HG02870 (cell line): ENCODE results near the gene THTPA.

ENCODE experiments used
- ATAC-seq: cut with Tn5 transposase; IDR thresholded peaks from one replicate; pipeline ENCODE4 v1.9.1; 2021; ENCODE audit warnings: mild to moderate bottlenecking, moderate library complexity; ENCODE audit not compliant: unreplicated experiment

The THTPA gene

GRCh38 chr14:23566778-23567185 is 10.7 kb downstream of the THTPA start:
- peak; percentile 7 for ATAC-seq

- peak; percentile 88 for ATAC-seq
These were observed 11.3 kb downstream of the THTPA start, which contains the start of gene AP1G2 for GRCh38 chr14:23567186-23568020. Gene AP1G2, minus strand, starts transcription at chr14:23567791. Its CDS starts 477 bp downstream, at chr14:23567314.

GRCh38 chr14:23568021-23568599 is 12.0 kb downstream of the THTPA start:
- ATAC-seq = no peak

- no peak for ATAC-seq
These were observed 12.7 kb downstream of the THTPA start for GRCh38 chr14:23568600-23569331.

GRCh38 chr14:23569443-23570151 is 13.5 kb downstream of the THTPA start:
- no peak for ATAC-seq

DNA sequence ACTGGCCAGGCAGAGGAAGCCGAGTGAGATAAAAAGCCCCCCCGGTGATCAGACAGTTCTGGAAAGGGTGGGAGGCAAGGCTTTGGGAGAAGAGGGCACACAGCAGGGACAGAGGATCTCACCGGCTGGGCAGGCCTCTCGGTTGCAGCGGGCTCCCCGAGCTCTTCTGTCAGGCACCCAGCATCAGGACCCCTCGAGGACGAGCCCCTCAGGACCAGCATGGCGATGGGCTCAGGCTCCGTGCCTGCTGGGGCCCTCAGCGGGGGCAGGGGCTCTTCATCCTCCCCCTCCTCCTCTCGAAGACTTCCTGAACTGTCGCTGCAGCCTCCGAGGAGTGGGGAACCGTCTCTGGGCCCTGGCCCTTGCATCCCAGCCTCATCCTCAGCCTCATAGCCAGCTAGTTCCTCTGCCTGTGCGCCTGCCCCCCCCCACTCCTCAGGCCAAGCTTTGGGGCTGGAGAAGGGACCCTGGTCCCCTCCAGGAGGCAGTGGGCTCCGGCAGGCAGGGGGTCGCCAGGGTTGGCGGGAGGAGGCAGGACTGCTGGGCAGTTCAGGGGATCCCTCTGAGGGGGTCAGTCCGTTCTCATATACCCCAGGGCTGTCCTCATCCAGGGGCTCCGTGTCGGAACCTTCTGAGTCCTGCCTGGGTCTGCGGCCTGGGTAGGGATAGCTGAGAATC is 14.9 kb downstream of the THTPA start:
- no peak for ATAC-seq

DNA sequence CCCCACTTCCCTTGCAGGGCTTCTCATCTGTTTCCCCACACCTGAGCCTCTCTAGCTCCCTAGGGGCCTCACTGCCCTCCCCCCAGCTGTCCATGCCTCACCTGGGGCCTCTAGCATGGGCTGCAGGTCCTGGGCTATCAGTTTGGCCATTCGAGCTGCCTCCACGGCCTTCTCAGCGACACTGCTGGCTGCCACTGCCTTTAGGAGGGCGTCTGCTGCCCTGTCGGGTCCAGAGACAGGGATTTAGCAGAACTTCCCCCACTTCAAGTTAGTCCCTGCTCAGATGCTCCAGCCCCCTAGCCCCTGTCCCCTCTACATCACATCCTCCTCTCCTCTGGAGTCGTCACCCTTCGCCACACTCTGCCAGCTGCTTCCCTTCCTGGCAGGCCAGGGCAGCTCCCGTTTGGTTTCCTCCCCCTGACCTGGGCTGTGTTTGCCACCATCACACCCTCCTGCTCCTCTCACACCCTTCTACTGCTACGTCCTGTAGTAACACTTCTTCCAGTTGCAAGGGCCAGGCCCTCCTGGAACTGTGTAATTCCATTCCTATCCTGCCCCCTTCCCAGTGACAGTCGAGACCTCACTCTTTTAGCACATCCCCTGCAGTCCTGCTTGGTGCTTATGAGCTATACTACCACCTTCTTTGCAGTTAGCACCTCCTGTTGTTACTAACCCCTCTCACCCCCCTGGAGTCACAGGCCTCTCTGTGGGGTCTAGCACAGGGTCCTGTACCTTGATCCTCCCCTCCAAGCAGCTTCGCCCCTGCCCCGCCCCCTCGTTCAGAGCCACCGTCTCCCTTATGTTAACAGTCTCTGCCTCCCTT is 15.8 kb downstream of the THTPA start:
- ATAC-seq = no peak

- ATAC-seq = no peak
These were observed 16.4 kb downstream of the THTPA start for GRCh38 chr14:23572524-23572828.

- ATAC-seq = no peak
These were observed 16.8 kb downstream of the THTPA start for GRCh38 chr14:23572836-23573235.

DNA sequence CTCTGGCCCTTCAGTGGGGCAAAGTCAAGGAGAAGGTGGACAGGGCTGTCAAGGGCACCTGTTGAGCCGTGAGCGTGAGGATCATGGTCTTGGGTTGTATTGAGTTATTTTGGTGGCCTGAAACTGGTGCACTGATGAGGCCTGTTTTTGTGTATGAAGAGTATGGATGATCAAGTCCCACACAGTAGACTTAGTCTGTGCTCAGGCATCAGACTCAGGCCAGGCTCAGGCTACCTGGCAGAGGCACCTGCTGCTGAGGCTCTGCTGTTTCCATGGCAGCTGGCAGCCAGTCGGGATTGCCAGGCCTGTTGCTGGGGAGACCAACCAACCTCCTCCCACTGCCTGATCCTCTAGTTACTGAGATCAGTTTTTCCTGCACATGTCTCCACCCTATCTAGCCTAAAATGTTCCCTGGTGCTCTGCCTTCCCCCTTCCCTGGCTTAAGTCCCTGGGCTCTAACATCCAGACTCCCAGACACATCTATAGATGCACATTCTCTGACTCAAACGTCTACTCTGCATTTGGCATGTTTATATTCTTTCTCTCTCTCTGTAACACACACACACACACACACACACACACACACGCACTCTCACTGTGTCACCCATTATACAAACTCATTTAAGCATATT is 17.4 kb downstream of the THTPA start:
- ATAC-seq = no peak

DNA sequence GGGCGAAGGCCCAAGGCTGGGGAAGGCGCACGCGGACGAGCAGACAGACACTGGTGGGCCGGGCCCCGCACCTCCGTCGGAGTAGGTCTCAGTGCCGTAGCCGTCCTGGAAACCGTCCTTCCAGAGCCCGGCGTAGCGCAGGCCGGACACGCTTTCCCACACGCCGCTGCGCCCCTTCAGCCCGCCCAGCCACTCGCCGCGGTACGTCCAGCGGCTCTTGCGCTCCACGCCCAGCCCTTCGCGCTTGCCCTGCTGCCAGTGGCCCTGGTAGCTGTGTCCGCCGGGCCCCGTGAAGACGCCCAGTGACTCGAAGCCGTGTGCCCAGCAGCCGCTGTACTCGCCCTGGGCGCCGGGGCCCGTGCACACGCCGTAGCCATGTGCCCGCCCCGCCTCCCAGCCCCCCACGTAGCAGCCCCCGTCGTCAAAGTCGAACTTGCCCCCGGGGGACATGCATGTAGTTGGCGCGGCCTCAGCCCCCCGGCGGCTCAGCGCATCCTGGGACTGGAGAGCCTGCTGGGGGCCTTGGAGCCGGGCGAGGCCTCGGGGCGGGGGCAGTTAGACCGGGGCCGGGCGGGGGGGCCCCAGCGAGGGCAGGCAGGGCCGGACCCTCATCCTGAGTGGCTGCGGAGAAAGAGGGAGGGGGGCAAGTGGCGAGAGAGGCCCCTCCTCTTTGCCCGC is 21.1 kb downstream of the THTPA start:
- no peak for ATAC-seq

- no peak for ATAC-seq
These were observed 21.8 kb downstream of the THTPA start for GRCh38 chr14:23577710-23578392.

DNA sequence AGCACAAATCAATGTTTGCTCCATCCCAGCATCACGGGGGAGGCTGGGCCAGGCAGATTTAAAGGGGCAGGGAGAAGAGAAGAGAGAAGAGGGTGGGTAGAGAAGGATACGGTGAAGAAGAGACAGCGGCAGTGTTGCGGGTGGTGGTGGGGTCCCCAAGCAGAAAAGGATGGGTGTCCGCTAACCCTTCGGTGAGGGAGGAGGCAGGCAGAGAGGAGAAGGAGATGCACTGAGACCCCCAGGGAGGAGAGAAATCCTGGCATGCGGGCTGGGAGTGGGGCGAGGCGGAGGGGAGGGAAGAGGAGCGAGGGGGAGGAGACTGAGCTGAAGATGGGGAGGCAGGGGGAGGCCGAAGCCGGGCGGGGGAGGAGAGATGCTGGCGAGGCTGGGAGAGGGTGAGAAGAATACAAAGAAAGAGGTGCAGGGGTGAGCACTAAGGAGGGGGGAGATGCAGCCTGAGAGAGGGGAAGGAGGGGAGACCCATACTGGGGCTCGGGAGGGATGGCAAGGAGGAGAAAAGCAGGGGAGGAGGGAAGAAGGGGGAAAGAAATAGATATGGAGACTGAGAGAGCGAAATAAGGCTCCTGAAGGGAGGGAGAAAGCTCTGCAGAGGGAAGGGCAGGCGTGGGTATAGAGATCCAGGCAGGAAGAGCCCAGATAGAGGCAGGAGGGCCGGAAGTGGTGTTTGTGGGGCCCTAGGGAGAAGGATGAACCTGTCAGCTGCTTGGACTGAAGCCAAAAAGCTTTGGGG is 22.7 kb downstream of the THTPA start, which contains the start of gene JPH4:
TSS of gene JPH4 (minus strand) at position 231 of the 751 bp plus-strand sequence. CDS start 1,337 bp downstream, outside the sequence.
- ATAC-seq = no peak

GRCh38 chr14:23579311-23579630 is 23.2 kb downstream of the THTPA start:
- ATAC-seq = no peak

DNA sequence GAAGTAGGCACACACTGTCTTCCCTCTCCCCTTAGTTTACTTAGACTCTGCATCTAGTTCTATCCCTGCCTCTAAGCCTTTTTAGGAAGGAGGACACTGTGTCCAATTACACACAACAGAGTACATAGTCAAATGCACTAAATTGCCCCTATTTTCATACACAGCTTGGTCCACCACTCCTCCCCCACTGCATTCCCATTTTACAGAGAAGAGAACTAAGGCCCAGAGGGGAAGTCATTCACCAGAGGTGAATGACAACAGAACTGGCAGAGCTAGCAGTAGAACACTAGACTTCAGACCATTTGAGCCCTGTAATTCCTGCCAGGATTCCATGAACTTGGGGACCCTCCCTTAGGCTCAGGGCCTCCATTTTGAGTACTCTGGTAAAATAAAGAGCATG is 23.7 kb downstream of the THTPA start:
- ATAC-seq = no peak

GRCh38 chr14:23580152-23580926 is 24.3 kb downstream of the THTPA start:
- ATAC-seq = no peak

DNA sequence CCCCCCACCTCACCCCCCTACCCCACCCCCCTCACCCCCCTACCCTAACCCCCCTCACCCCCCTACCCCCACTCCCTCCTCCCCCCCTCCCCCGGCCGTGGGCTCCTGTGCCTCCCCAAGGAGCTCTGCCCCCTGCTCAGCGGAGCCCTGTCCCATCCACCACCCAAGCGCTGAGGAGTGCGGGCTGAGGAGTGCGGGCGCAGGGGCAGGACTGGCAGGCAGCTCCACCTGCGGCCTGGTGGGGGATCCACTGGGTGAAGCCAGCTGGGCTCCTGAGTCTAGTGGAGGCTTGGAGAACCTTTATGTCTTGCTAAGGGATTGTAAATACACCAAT is 24.8 kb downstream of the THTPA start:
- no peak for ATAC-seq
